Umbilical cord (tissue), 2 donors: ENCODE results near the gene SIGLEC11. TPM values are rescaled to one million over a fixed set of nuclear protein-coding genes. Genes with fewer than 3 reads are reported as not detected.
"Not testable (repeated sequence)": the region's sequence is repeated elsewhere in the genome, so short reads cannot be mapped to it uniquely, and the experiment has no call there.

Source experiments
- DNase-seq: peaks from one replicate; pipeline ENCODE4 v3.0.0-alpha.2; 2015; ENCODE audit warnings: low spot score
- total RNA-seq: library from RNA; depleted of rRNA; stranded (reverse); fragments of >200 nt; gene quantifications from one replicate; pipeline ENCODE4 v1.2.3, GENCODE V29; 2014; ENCODE audit warnings: low replicate concordance; ENCODE audit not compliant: insufficient read depth

SIGLEC11 gene
- total RNA-seq = 0.72 TPM

DNA sequence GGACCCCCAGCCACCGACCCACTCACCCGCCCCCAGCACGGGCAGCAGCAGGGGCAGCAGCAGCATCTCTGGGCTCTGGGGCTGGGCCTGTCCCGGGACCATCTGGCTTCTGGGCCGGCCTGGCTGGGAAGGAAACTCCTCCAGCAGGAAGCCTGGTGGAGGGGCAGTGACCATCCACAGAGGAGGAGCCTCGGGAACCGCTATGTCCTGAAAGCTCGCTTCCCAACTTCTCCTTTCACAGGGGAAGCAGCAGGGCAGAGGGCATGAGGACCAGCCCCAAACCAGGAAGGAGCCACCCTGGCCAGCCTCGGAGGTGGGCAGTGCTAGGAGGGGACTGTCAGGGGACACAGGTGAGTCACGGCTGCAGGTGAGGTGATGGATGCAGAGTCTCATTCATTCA lies at the start of gene SIGLEC11:
Gene SIGLEC11, minus strand, starts transcription at position 193 of the 400 bp plus-strand sequence. Its CDS starts 91 bp downstream, at position 102.
- DNase-seq = not testable (repeated sequence)

GRCh38 chr19:50008532-50008931 lies 47.6 kb upstream of the SIGLEC11 start:
- no peak for DNase-seq

DNA sequence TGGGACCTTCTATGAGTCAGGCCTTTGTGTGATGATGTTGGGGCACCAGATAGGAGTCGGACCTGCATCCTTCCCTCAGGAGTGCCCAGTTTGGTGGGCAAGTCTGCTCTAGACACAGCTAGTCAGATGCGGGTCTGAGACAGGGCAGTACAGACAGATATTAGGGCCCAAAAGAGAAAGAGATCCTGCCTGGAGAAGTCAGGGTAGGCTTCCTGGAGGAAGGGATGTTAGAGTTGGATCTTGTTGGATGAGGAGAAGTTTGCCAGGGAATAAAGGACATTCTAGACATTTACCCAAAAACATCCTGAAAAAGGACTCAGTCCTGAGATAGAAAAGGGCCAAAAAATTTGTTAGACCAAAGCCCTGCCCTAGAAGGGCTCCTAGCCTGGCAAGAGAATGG lies 47.0 kb upstream of the SIGLEC11 start:
- no peak for DNase-seq

- no peak for DNase-seq
Observed at GRCh38 chr19:50007170-50007569, 46.2 kb upstream of the SIGLEC11 start.

- no peak for DNase-seq
Observed at GRCh38 chr19:50005428-50005827, 44.5 kb upstream of the SIGLEC11 start.

DNA sequence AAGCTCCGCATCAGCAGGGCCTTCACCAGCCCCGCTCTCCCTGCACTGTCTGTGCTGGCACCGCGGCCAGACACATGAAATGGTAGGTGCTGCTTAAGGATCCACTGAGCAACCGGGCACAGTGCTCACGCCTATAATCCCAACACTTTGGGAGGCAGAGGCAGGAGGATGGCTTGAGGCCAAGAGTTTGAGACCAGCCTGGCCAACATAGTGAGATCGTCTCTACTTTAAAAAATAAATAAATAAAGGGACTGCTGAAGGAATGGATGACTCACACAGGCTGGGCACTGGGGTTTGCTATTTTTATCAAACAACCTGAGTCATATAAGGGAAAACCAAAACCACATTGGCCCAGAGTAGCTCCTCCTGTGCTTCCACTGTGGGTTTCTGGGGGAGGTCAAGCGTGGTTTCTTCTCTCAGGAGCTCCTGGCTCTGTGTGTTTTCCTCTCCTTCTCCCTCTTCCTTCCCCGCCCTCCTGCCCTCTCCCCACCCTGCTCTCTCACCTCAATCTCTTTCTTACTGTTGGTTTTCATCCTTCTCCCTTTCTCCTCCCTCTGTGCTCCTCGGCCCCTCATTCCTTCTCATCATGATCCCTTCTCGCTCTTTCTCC lies 42.9 kb upstream of the SIGLEC11 start:
- DNase-seq = peak; percentile 69

GRCh38 chr19:50003254-50003788 lies 42.3 kb upstream of the SIGLEC11 start:
- DNase-seq = no peak

- DNase-seq = no peak
Observed at GRCh38 chr19:50002386-50002960, 41.5 kb upstream of the SIGLEC11 start.

DNA sequence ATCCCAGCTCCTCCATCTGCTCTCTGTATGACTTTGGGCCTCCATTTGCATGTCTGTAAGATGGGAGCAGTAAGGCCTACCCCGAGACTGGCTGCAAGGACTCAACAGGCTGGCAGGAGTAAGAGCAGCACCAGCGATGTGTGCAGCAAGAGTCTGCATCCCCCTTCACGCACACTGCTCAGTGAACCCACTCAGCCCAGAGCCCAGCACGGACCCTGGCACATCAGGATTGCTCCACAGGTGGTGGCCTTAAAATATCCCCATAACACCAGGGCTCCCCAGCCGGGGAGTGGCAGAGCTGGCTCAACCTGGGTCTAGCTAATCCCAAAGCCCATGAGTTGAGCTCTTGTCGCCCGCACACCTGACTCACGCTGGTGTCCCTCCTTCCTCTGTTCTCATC lies 40.8 kb upstream of the SIGLEC11 start:
- no peak for DNase-seq

- DNase-seq = no peak
Observed at GRCh38 chr19:50000841-50001557, 40.0 kb upstream of the SIGLEC11 start.

GRCh38 chr19:50000038-50000840 lies 39.3 kb upstream of the SIGLEC11 start:
- no peak for DNase-seq

DNA sequence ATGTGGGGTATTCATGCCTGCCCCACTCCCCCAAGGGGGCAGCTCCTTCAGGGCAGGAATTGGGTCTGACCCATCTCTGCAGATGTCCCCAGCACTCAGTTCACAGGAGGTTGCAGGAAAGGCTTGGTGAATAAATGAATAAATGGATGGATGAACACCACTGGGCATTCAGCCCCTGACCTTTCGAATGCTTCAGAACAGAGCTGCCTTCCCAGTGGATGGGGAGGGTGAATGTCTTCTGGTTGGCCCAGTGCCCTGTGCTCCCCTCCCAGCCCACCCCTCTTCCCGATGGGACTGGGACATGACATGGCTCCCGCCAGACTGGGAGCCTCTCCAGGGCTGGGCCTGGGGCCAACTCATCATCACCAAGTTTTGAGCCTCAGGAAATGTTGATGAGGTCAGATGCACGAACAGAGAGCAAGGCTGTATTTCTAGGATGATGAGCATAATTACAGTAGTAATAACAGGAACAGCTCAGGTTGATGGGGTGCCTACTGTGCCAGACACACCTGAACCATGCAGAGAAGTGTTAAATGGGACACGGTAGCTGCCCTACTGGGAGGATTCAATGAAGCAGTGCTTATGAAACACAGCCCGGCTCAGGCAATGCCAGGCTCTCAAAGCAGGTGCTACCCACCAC lies 38.5 kb upstream of the SIGLEC11 start:
- no peak for DNase-seq

DNA sequence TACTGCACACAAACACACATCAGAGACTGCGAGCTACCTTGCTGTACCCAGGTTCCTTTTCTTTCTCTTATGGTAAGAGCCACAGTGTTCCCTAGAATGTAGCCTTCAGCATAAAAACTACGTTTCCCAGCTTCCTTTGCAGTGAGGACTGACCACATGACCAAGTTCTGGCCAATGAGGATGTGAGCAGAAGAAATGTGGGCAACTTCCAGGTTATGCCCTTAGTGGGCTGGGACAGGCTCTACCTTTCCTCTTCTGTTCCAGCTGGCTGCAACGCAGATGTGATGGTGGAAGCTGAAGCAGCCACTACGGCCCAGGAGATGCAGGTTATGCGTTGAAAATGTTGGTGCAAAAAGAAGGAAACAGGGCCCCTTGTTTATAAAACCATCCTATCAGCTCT lies 36.7 kb upstream of the SIGLEC11 start:
- no peak for DNase-seq

DNA sequence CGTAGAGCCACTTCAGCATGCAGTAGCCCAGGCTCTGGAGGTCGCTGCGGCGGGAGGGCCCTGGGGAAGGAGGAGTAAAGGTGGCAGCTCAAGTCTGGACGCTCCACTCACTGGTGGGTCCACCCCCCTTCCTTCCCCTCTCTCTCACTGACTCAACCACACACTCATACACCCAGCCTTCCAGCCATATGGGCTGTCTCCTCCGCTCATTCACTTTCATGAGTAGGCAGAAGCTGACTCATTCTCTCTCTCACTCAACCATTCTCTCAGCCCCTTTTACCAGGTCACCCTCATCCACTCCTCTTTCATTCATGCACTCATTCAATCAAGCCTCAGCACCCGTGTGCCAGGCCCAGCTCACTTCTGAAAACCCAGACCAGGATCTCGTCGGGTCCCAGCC lies 27.5 kb upstream of the SIGLEC11 start:
- DNase-seq = no peak

GRCh38 chr19:49988007-49988406 lies 27.0 kb upstream of the SIGLEC11 start:
- no peak for DNase-seq

DNA sequence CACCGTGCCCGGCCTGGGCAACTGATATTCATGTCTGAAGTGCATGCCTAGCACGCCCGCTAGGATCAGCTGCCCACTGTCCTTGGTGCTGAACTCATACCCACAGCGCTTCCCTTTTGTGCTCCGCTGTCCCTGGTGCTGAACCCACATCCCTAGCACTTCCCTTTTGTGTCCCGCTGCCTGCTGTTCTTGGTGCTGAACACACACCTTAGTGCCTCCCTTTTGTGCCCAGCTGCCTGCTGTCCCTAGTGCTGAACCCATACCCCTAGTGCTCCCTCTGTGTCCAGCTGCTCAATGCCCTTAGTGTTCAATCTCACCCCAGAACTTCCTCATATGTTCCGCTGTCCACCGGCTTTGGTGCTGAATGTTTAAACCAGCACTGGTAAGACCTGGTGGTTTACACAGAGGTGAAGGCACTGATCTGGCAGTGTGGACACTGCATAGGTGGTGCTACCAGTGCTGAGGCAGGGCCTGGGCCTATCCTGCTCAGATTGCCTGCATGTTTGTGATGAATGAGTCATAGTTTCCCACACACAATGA lies 26.3 kb upstream of the SIGLEC11 start:
- DNase-seq = peak; percentile 93

DNA sequence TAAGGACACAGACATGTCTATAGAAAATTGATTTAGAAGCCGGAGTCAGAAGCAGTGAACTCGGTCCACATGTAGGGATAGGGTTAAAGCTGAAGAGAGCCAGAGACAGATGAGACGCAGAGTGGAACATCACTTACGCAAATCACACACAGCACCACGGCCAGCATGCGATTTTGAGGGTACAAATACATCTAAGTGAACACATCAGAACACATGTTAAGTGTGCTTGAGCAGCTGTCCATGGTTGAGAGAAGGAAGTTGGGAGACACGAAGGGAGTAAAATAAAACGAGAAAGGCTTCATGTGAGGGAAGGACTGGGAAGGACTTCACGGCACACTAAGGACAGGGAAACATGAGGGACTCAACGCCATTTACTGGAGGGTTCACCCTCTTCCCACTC lies 25.4 kb upstream of the SIGLEC11 start:
- no peak for DNase-seq

DNA sequence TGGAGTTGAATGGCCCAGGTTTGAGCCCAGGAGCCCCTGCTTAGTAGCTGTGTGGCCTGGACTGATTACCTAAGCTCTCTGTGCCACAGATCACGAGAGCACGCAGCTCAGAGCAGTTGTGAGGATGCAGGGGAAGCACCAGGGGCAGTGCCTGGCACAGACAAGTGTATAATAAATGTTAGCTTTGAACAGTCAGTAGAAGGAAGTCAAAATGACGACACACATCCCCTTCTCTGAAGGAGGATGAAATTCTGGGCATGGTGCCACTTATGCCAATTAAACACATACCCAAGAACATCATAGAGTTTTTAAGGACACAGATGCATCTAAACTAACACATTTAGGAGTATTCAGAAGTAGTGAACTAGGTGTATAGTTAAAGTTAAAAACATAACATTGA lies 24.9 kb upstream of the SIGLEC11 start:
- DNase-seq = no peak

DNA sequence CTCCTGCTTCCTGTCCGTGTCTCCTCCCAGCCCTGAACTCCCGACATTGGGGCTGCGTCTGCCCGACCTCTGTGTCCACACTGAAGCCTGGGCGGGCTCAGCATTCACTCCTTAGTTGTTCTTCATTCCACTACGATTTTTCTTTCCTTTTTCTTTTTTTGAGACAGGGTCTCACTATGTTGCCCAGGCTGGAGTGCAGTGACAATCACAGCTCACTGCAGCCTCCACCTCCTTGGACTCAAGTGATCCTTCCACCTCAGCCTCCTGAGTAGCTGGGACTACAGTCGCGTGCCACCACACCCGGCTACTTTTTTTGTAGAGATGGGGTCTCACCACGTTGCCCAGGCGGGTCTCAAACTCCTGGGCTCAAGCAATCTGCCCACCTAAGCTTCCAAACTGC lies 23.5 kb upstream of the SIGLEC11 start:
- DNase-seq = no peak

GRCh38 chr19:49983645-49984229 lies 22.8 kb upstream of the SIGLEC11 start:
- no peak for DNase-seq
